ENCODE results near the gene CHST11.

The CHST11 gene

DNA sequence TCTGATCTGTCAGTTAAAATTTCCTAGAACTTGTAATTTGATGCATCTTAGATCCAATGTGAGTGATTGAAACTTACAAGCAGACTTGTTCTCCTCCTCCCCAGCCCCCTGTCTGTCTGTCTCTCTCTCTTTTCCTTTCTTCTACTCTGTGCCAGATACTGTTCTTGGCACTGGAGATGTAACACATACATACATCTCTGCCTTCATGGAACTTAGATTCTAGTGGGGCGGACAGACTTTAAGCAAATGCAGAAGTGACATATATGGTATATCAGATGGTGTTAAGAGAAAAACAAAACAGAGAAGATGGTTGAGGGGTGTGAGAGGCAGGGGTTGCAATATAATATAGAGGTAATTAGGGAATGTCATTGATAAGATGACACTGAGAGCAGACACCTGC is 6.6 kb downstream of the CHST11 start:
- H3K79me2 ChIP-seq (ENCODE audit: insufficient read depth, low read length): peaks cover 100% of the 10 kb centered on the region
- H2AFZ ChIP-seq (ENCODE audit: low read depth, low read length): no peak overlapping the region
- H3K4me1 ChIP-seq (ENCODE audit: insufficient read depth, low read length): peaks cover 92% of the 10 kb centered on the region
- H3K4me2 ChIP-seq (ENCODE audit: insufficient read depth, low read length): peak overlapping the region; percentile 83
- peak overlapping the region in 1 of 2 experiments; percentile 49; a peak in 2 of 4 replicates for H3K4me3 ChIP-seq (ENCODE audit: low read depth in 1 of 2, low read length in 2 of 2)
- H3K36me3 ChIP-seq (ENCODE audit: insufficient read depth, low read length): peaks cover 69% of the 10 kb centered on the region
- H4K20me1 ChIP-seq (ENCODE audit: insufficient read depth, low read length): peaks cover 37% of the 10 kb centered on the region
- H3K9ac ChIP-seq (ENCODE audit: low read depth, low read length): peak overlapping the region; percentile 35
- TF ChIP-seq, protein P1, sequence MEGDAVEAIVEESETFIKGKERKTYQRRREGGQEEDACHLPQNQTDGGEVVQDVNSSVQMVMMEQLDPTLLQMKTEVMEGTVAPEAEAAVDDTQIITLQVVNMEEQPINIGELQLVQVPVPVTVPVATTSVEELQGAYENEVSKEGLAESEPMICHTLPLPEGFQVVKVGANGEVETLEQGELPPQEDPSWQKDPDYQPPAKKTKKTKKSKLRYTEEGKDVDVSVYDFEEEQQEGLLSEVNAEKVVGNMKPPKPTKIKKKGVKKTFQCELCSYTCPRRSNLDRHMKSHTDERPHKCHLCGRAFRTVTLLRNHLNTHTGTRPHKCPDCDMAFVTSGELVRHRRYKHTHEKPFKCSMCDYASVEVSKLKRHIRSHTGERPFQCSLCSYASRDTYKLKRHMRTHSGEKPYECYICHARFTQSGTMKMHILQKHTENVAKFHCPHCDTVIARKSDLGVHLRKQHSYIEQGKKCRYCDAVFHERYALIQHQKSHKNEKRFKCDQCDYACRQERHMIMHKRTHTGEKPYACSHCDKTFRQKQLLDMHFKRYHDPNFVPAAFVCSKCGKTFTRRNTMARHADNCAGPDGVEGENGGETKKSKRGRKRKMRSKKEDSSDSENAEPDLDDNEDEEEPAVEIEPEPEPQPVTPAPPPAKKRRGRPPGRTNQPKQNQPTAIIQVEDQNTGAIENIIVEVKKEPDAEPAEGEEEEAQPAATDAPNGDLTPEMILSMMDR (IDR thresholded peaks at IDR 0.05; ENCODE audit: borderline replicate concordance, extremely low read depth, low read length, poor library complexity, severe bottlenecking): no peak
- TF ChIP-seq EZH2 (IDR thresholded peaks at IDR 0.05; ENCODE audit: borderline replicate concordance, low read depth, low read length, severe bottlenecking): no peak
- no peaks in the 10 kb centered on the region for H3K27me3 ChIP-seq (ENCODE audit: insufficient read depth, low read length, poor library complexity)
- H3K9me3 ChIP-seq (ENCODE audit: insufficient read depth, low read length, severe bottlenecking): no peaks in the 10 kb centered on the region
- peak overlapping the region; percentile 81 for H3K27ac ChIP-seq (ENCODE audit: low read length)
- ATAC-seq (ENCODE audit: insufficient read depth, low read depth) (no peak), DNase-seq (no peak)

DNA sequence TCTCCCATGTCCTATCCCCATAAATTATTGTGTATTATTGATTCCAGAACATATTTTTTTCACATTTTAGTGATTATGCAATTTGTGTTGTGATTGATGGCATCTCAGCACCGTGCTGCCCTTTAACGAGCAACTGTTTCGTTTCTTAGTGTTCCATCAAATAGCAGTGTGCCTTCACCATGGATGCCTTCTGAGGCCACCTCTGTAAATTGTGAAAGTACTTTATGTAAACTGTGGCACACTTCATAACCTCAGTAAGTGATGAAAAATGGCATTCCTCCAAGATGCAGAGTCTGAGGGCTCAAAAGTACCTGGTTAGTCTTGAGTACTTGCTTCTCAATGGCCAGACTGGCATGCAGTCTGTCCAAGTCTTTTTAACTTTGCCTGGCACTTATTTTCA is 8.2 kb downstream of the CHST11 start:
- H4K20me1 ChIP-seq (ENCODE audit: insufficient read depth, low read length): peaks cover 22% of the 10 kb centered on the region
- no peaks in the 10 kb centered on the region for H3K9me3 ChIP-seq (ENCODE audit: insufficient read depth, low read length, severe bottlenecking)
- H3K79me2 ChIP-seq (ENCODE audit: insufficient read depth, low read length): peaks cover 100% of the 10 kb centered on the region
- peaks cover 100% of the 10 kb centered on the region for H3K4me1 ChIP-seq (ENCODE audit: insufficient read depth, low read length)
- peak overlapping the region; percentile 83 for H3K4me2 ChIP-seq (ENCODE audit: insufficient read depth, low read length)
- no peak overlapping the region for H2AFZ ChIP-seq (ENCODE audit: low read depth, low read length)
- DNase-seq: peak; percentile 12
- peak overlapping the region; percentile 35 for H3K9ac ChIP-seq (ENCODE audit: low read depth, low read length)
- H3K4me3 ChIP-seq (ENCODE audit: low read depth in 1 of 2, low read length in 2 of 2): peak overlapping the region in 1 of 2 experiments; percentile 45; a peak in 2 of 4 replicates
- no peak for ATAC-seq (ENCODE audit: insufficient read depth, low read depth)
- peak overlapping the region; percentile 89 for H3K27ac ChIP-seq (ENCODE audit: low read length)
- TF ChIP-seq, protein P1 (IDR thresholded peaks at IDR 0.05; ENCODE audit: borderline replicate concordance, extremely low read depth, low read length, poor library complexity, severe bottlenecking): no peak
- no peaks in the 10 kb centered on the region for H3K27me3 ChIP-seq (ENCODE audit: insufficient read depth, low read length, poor library complexity)
- H3K36me3 ChIP-seq (ENCODE audit: insufficient read depth, low read length): peaks cover 54% of the 10 kb centered on the region

DNA sequence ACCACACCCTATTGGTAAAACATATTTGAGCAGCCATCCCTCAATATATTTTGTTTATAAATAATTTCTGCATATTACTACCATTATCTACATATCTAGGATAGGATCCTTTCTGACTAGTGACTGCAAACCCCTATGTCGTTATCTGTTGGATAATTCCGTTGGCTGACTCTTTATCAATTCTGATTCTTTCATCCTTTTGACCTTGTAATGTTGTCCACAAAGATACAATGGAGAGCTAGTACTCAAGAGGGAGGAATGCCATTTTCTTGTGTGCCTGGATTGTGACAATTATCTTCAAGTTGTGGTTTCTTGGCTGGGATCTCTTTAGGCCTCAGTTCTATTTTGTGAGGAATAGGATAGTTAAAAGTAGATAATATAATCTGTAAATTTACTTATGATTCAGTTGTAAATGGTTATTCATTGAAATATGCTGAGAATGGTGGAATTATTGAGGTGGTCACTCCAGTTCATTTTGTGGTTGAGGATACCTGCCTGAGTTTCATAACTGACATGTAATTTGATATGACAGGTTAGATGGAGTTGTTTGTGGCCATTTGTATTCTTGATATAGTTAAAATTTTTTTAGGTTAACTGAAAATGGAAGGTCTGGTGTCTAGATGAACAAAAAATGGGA is 10.1 kb downstream of the CHST11 start:
- H3K4me3 ChIP-seq (ENCODE audit: low read depth in 1 of 2, low read length in 2 of 2): peak overlapping the region; percentile 2 to 44; a peak in 2 of 4 replicates
- peaks cover 100% of the 10 kb centered on the region for H3K79me2 ChIP-seq (ENCODE audit: insufficient read depth, low read length)
- peaks cover 56% of the 10 kb centered on the region for H3K36me3 ChIP-seq (ENCODE audit: insufficient read depth, low read length)
- peak overlapping the region; percentile 83 for H3K4me2 ChIP-seq (ENCODE audit: insufficient read depth, low read length)
- TF ChIP-seq, protein P1 (IDR thresholded peaks at IDR 0.05; ENCODE audit: borderline replicate concordance, extremely low read depth, low read length, poor library complexity, severe bottlenecking): no peak
- no peak for TF ChIP-seq EZH2 (IDR thresholded peaks at IDR 0.05; ENCODE audit: borderline replicate concordance, low read depth, low read length, severe bottlenecking)
- DNase-seq: no peak
- no peak overlapping the region for H2AFZ ChIP-seq (ENCODE audit: low read depth, low read length)
- H3K27me3 ChIP-seq (ENCODE audit: insufficient read depth, low read length, poor library complexity): no peaks in the 10 kb centered on the region
- ATAC-seq (ENCODE audit: insufficient read depth, low read depth): no peak
- H3K27ac ChIP-seq (ENCODE audit: low read length): peak overlapping the region; percentile 89
- H3K9ac ChIP-seq (ENCODE audit: low read depth, low read length): peak overlapping the region; percentile 55
- peaks cover 10% of the 10 kb centered on the region for H4K20me1 ChIP-seq (ENCODE audit: insufficient read depth, low read length)
- no peaks in the 10 kb centered on the region for H3K9me3 ChIP-seq (ENCODE audit: insufficient read depth, low read length, severe bottlenecking)
- H3K4me1 ChIP-seq (ENCODE audit: insufficient read depth, low read length): peaks cover 100% of the 10 kb centered on the region

Measured in DND-41 (cell line).